Mesothelial cell of epicardium (in vitro differentiated cells): ENCODE data around the gene SH3GLB2. TPM values are rescaled to one million over a fixed set of nuclear protein-coding genes. Genes with fewer than 3 reads are reported as not detected.
"Not testable (repeated sequence)": the region's sequence is repeated elsewhere in the genome, so short reads cannot be mapped to it uniquely, and the experiment has no call there.

Experiments
- DNase-seq, 2 experiments: peaks; one replicate each; pipeline ENCODE4 v3.0.0; 2021; ENCODE audit warnings: low spot score in 2 of 2; ENCODE audit not compliant: unreplicated experiment in 2 of 2
- H3K27ac Mint-ChIP-seq: 2 replicates; pipeline ENCODE4 v1.8.0; 2021; ENCODE audit warnings: mixed read lengths
- H3K27me3 Mint-ChIP-seq: 2 replicates; pipeline ENCODE4 v1.8.0; 2021; ENCODE audit warnings: low read depth, mixed read lengths
- H3K36me3 Mint-ChIP-seq: 2 replicates; pipeline ENCODE4 v1.8.0; 2021; ENCODE audit warnings: mixed read lengths
- H3K4me1 Mint-ChIP-seq: 2 replicates; pipeline ENCODE4 v1.8.0; 2021; ENCODE audit warnings: mixed read lengths
- H3K4me3 Mint-ChIP-seq: 2 replicates; pipeline ENCODE4 v1.8.0; 2021; ENCODE audit warnings: mild to moderate bottlenecking, moderate library complexity, mixed read lengths
- H3K9me3 Mint-ChIP-seq: 2 replicates; pipeline ENCODE4 v1.8.0; 2021; ENCODE audit warnings: mixed read lengths
- CTCF ChIP-seq: fragments of 200-600 bp; sonication (generic); IDR thresholded peaks from one replicate; pipeline ENCODE4 v1.5.0; 2021; ENCODE audit warnings: antibody characterized with exemption; ENCODE audit not compliant: unreplicated experiment
- total RNA-seq: library from RNA; stranded (reverse); gene quantifications from 3 replicates; pipeline ENCODE4 v1.2.1, GENCODE V29; 2021

SH3GLB2 gene
- total RNA-seq, 1 donor from 2014 or later = 173 TPM

GRCh38 chr9:128972956-128973355, 55.2 kb downstream of the SH3GLB2 start:
- no peaks in the 10 kb centered on the region for H3K9me3 Mint-ChIP-seq
- no peaks in the 10 kb centered on the region for H3K4me1 Mint-ChIP-seq
- no peak for DNase-seq
- H3K27ac Mint-ChIP-seq = no peak overlapping the region
- H3K27me3 Mint-ChIP-seq = no peaks in the 10 kb centered on the region
- no peak overlapping the region for H3K4me3 Mint-ChIP-seq
- no peak for TF ChIP-seq CTCF
- H3K36me3 Mint-ChIP-seq = peaks cover 50% of the 10 kb centered on the region

- TF ChIP-seq CTCF = no peak
- Mint-ChIP-seq H3K4me1 (no peaks in the 10 kb centered on the region), H3K36me3 (peaks cover 30% of the 10 kb centered on the region), H3K27me3 (no peaks in the 10 kb centered on the region), H3K9me3 (no peaks in the 10 kb centered on the region), H3K4me3 (no peak overlapping the region), H3K27ac (no peak overlapping the region)
- no peak for DNase-seq
These were observed 58.6 kb downstream of the SH3GLB2 start for GRCh38 chr9:128969491-128969890.

GRCh38 chr9:128961403-128961802, 66.7 kb downstream of the SH3GLB2 start:
- not testable (repeated sequence) for H3K27ac Mint-ChIP-seq, H3K4me1 Mint-ChIP-seq, DNase-seq, H3K4me3 Mint-ChIP-seq, H3K27me3 Mint-ChIP-seq, H3K9me3 Mint-ChIP-seq
- peaks cover 10% of the 10 kb centered on the region for H3K36me3 Mint-ChIP-seq

Other genes with a start within 250 kb of the SH3GLB2 start
- 34.9 to 37.8 TPM (median 35.4 TPM) in 3 replicates for gene TBC1D13, start 241.1 kb downstream of the SH3GLB2 start, total RNA-seq
- gene ENDOG, start 209.8 kb downstream of the SH3GLB2 start, total RNA-seq = 9.8 to 10.4 TPM (median 10.1 TPM) in 3 replicates
- 34.6 to 44.8 TPM (median 38.1 TPM) in 3 replicates for gene SPOUT1, start 198.5 kb downstream of the SH3GLB2 start, total RNA-seq
- 6.6 to 9.2 TPM (median 8.0 TPM) in 3 replicates for gene KYAT1, start 146.4 kb downstream of the SH3GLB2 start, total RNA-seq
- gene LRRC8A, start 146.2 kb downstream of the SH3GLB2 start, total RNA-seq = 33.9 to 35.9 TPM (median 34.6 TPM) in 3 replicates
- gene PHYHD1, start 107.3 kb downstream of the SH3GLB2 start, total RNA-seq = 22.2 to 25.4 TPM (median 24.3 TPM) in 3 replicates
- 16.7 to 17.0 TPM (median 16.9 TPM) in 3 replicates for gene DOLK, start 80.7 kb downstream of the SH3GLB2 start, total RNA-seq
- gene NUP188, start 80.6 kb downstream of the SH3GLB2 start, total RNA-seq = 49.5 to 56.6 TPM (median 51.7 TPM) in 3 replicates
- gene MIGA2, start 8.3 kb upstream of the SH3GLB2 start, total RNA-seq = 36.1 to 37.9 TPM (median 36.2 TPM) in 3 replicates
- gene DOLPP1, start 52.8 kb upstream of the SH3GLB2 start, total RNA-seq = 16.9 to 21.5 TPM (median 20.0 TPM) in 3 replicates
- 26.4 to 27.6 TPM (median 26.4 TPM) in 3 replicates for gene CRAT, start 82.5 kb upstream of the SH3GLB2 start, total RNA-seq
- gene PTPA, start 83.1 kb upstream of the SH3GLB2 start, total RNA-seq = 157 to 164 TPM (median 160 TPM) in 3 replicates
- gene IER5L, start 149.9 kb upstream of the SH3GLB2 start, total RNA-seq = 31.3 to 34.7 TPM (median 31.9 TPM) in 3 replicates